Keratinocyte (primary cell): Measurements from ENCODE around the gene ERG.

Experiments
- EZH2 ChIP-seq: IDR thresholded peaks from one replicate; pipeline ENCODE4 v1.6.1; 2012; ENCODE audit warnings: inconsistent platforms, mild to moderate bottlenecking, low read length, moderate library complexity
- TF ChIP-seq, protein P1 (sequence below), 3 experiments: IDR thresholded peaks in 1 of 3; conservative IDR thresholded peaks in 1 of 3; optimal IDR thresholded peaks in 1 of 3; 2 replicates in 2 of 3; 3 replicates in 1 of 3; pipeline versions ENCODE3 to v1.5.1; 2011; ENCODE audit warnings: low read length in 3 of 3, mild to moderate bottlenecking in 3 of 3, moderate library complexity in 2 of 3, control low read depth in 1 of 3, inconsistent platforms in 1 of 3; ENCODE audit not compliant: insufficient read depth in 2 of 3; ENCODE audit errors: extremely low read depth in 1 of 3

DNA sequence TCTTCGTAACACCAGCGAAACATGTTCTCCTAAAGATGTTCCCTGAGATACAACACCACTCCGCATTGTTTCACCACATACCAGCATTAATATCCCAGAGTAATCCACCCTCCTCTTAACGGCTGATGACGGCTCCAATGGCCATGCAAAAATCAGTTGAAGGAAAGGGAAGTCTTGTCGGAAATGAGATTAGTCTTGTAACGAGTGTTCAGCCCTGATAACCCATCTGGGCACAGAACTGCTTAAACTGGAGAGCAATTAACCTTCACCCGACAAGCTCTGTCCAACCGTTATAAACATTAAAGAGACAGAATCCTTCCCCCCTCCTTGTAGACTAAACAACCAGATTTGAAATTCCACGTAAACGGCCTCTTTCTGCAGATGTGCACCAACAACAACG, 21.9 kb downstream of the ERG start:
- TF ChIP-seq, protein P1, sequence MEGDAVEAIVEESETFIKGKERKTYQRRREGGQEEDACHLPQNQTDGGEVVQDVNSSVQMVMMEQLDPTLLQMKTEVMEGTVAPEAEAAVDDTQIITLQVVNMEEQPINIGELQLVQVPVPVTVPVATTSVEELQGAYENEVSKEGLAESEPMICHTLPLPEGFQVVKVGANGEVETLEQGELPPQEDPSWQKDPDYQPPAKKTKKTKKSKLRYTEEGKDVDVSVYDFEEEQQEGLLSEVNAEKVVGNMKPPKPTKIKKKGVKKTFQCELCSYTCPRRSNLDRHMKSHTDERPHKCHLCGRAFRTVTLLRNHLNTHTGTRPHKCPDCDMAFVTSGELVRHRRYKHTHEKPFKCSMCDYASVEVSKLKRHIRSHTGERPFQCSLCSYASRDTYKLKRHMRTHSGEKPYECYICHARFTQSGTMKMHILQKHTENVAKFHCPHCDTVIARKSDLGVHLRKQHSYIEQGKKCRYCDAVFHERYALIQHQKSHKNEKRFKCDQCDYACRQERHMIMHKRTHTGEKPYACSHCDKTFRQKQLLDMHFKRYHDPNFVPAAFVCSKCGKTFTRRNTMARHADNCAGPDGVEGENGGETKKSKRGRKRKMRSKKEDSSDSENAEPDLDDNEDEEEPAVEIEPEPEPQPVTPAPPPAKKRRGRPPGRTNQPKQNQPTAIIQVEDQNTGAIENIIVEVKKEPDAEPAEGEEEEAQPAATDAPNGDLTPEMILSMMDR (optimal IDR thresholded peaks at IDR 0.05 in 1 of 3, IDR thresholded peaks at IDR 0.05 in 1 of 3, conservative IDR thresholded peaks at IDR 0.05 in 1 of 3; ENCODE audit: extremely low read depth in 1 of 3, insufficient read depth in 2 of 3, low read length in 3 of 3), result no peak
- no peak for TF ChIP-seq EZH2
